Muscle of leg (tissue), 11 donors: ENCODE measurements around the gene ZNF296. TPM values are rescaled to one million over a fixed set of nuclear protein-coding genes. Genes with fewer than 3 reads are reported as not detected.

Experiments
- DNase-seq: peaks from one replicate; pipeline ENCODE4 v3.0.0; 2013
- H3K27ac ChIP-seq: one replicate; pipeline ENCODE4 v1.5.1; 2013; ENCODE audit warnings: mild to moderate bottlenecking, low read length, control low read depth
- H3K27me3 ChIP-seq: one replicate; pipeline ENCODE4 v1.6.1; 2013; ENCODE audit warnings: low read length; ENCODE audit not compliant: control insufficient read depth, insufficient read depth
- H3K36me3 ChIP-seq: one replicate; pipeline ENCODE4 v1.6.1; 2013; ENCODE audit warnings: low read length; ENCODE audit not compliant: control insufficient read depth, insufficient read depth
- H3K4me1 ChIP-seq: one replicate; pipeline ENCODE4 v1.6.1; 2013; ENCODE audit warnings: low read length; ENCODE audit not compliant: control insufficient read depth, insufficient read depth
- H3K4me3 ChIP-seq: one replicate; pipeline ENCODE4 v1.5.1; 2013; ENCODE audit warnings: low read length, control low read depth
- H3K9me3 ChIP-seq: replicated peaks from 2 replicates; pipeline ENCODE4 v1.6.1; 2013; ENCODE audit warnings: low read depth, low read length; ENCODE audit not compliant: control insufficient read depth
- WGBS: methylation state at CpG from one replicate; pipeline ENCODE4 v1.1.5; 2013; ENCODE audit warnings: missing lambda C conversion rate; ENCODE audit not compliant: insufficient coverage; 5-methylcytosine and 5-hydroxymethylcytosine counted together
- polyA plus RNA-seq, 8 donors: library from polyadenylated mRNA; unstranded; fragments of 120-200 nt; gene quantifications; one replicate each; pipeline versions ENCODE4 v1.2.1 to v1.2.3, GENCODE V29; 2013; ENCODE audit warnings: inconsistent platforms in 1 of 8, low replicate concordance in 1 of 8; ENCODE audit not compliant: insufficient read length in 8 of 8, insufficient read depth in 1 of 8
- total RNA-seq: library from RNA; stranded (reverse); fragments of 120-200 nt; gene quantifications from one replicate; pipeline ENCODE4 v1.2.4, GENCODE V29; 2013

ZNF296 gene
- total and polyA plus RNA-seq, 9 donors: 0.13 to 1.5 (median 0.65) TPM

- H3K27ac ChIP-seq: peak overlapping the region; percentile 31
- H3K4me1 ChIP-seq: peaks cover 55% of the 10 kb centered on the region
- peaks cover 7% of the 10 kb centered on the region for H3K36me3 ChIP-seq
- 89% methylated on average over 13 of the region's 16 CpGs for WGBS
- H3K9me3 ChIP-seq: no peaks in the 10 kb centered on the region
- no peak for DNase-seq
- H3K27me3 ChIP-seq: no peaks in the 10 kb centered on the region
- H3K4me3 ChIP-seq: no peak overlapping the region
These were observed 28.5 kb upstream of the ZNF296 start for GRCh38 chr19:45104658-45105349.

- H3K4me1 ChIP-seq: peaks cover 66% of the 10 kb centered on the region
- peak overlapping the region; percentile 42 for H3K27ac ChIP-seq
- H3K27me3 ChIP-seq: no peaks in the 10 kb centered on the region
- H3K36me3 ChIP-seq: peaks cover 6% of the 10 kb centered on the region
- DNase-seq: peak; percentile 43
- no peaks in the 10 kb centered on the region for H3K9me3 ChIP-seq
- 18% methylated on average over 22 of the region's 26 CpGs for WGBS
- no peak overlapping the region for H3K4me3 ChIP-seq
These were observed 27.4 kb upstream of the ZNF296 start for GRCh38 chr19:45103508-45104319.

- H3K36me3 ChIP-seq: peaks cover 6% of the 10 kb centered on the region
- H3K9me3 ChIP-seq: no peaks in the 10 kb centered on the region
- H3K27ac ChIP-seq: peak overlapping the region; percentile 42
- H3K4me1 ChIP-seq: peaks cover 72% of the 10 kb centered on the region
- no peak overlapping the region for H3K4me3 ChIP-seq
- H3K27me3 ChIP-seq: no peaks in the 10 kb centered on the region
- WGBS: 13% methylated on average over 8 of the region's 15 CpGs
- DNase-seq: peak; percentile 54
These were observed 26.9 kb upstream of the ZNF296 start for GRCh38 chr19:45103156-45103507.

GRCh38 chr19:45102481-45102880 is 26.2 kb upstream of the ZNF296 start:
- no peak for DNase-seq
- Histone ChIP-seq H3K27ac (no peak overlapping the region), H3K27me3 (no peaks in the 10 kb centered on the region), H3K9me3 (no peaks in the 10 kb centered on the region), H3K4me1 (peaks cover 78% of the 10 kb centered on the region), H3K4me3 (no peak overlapping the region), H3K36me3 (peaks cover 6% of the 10 kb centered on the region)
- WGBS: 84% methylated on average over 6 of the region's 7 CpGs

- H3K4me1 ChIP-seq: peaks cover 83% of the 10 kb centered on the region
- peaks cover 6% of the 10 kb centered on the region for H3K36me3 ChIP-seq
- no peak for DNase-seq
- no peak overlapping the region for H3K4me3 ChIP-seq
- no peaks in the 10 kb centered on the region for H3K9me3 ChIP-seq
- WGBS: 88% methylated on average over 5 of the region's 8 CpGs
- no peaks in the 10 kb centered on the region for H3K27me3 ChIP-seq
- no peak overlapping the region for H3K27ac ChIP-seq
These were observed 25.5 kb upstream of the ZNF296 start for GRCh38 chr19:45101806-45102205.

GRCh38 chr19:45100846-45101252 is 24.6 kb upstream of the ZNF296 start:
- Histone ChIP-seq H3K36me3 (peaks cover 9% of the 10 kb centered on the region), H3K4me1 (peaks cover 89% of the 10 kb centered on the region), H3K27me3 (no peaks in the 10 kb centered on the region), H3K4me3 (no peak overlapping the region), H3K27ac (no peak overlapping the region), H3K9me3 (no peaks in the 10 kb centered on the region)
- no peak for DNase-seq
- WGBS: 83% methylated on average over 8 of the region's 8 CpGs

GRCh38 chr19:45100201-45100600 is 23.9 kb upstream of the ZNF296 start:
- no peaks in the 10 kb centered on the region for H3K27me3 ChIP-seq
- peaks cover 84% of the 10 kb centered on the region for H3K4me1 ChIP-seq
- no peak overlapping the region for H3K4me3 ChIP-seq
- no peaks in the 10 kb centered on the region for H3K9me3 ChIP-seq
- no peak for DNase-seq
- 87% methylated on average over 2 of the region's 3 CpGs for WGBS
- peak overlapping the region; percentile 78 for H3K27ac ChIP-seq
- H3K36me3 ChIP-seq: peaks cover 10% of the 10 kb centered on the region

- Histone ChIP-seq H3K27me3 (no peaks in the 10 kb centered on the region), H3K27ac (peak overlapping the region; percentile 78), H3K4me3 (no peak overlapping the region), H3K4me1 (peaks cover 79% of the 10 kb centered on the region), H3K36me3 (peaks cover 10% of the 10 kb centered on the region), H3K9me3 (no peaks in the 10 kb centered on the region)
- 65% methylated on average over 21 of the region's 25 CpGs for WGBS
- peak; percentile 48 for DNase-seq
These were observed 23.4 kb upstream of the ZNF296 start for GRCh38 chr19:45099467-45100191.

- Histone ChIP-seq H3K36me3 (peaks cover 10% of the 10 kb centered on the region), H3K27ac (peak overlapping the region; percentile 78), H3K4me3 (no peak overlapping the region), H3K4me1 (peaks cover 79% of the 10 kb centered on the region), H3K27me3 (no peaks in the 10 kb centered on the region), H3K9me3 (no peaks in the 10 kb centered on the region)
- DNase-seq: peak; percentile 60
- 44% methylated on average over 12 of the region's 15 CpGs for WGBS
These were observed 22.5 kb upstream of the ZNF296 start for GRCh38 chr19:45098521-45099466.
